Endothelial cell of umbilical vein (primary cell): Measurements from ENCODE around the gene ABL1. TPM values are rescaled to one million over a fixed set of nuclear protein-coding genes. Genes with fewer than 3 reads are reported as not detected.

Experiments used
- BruUV-seq: library from RNA; stranded (reverse); fragments of 400-500 nt; replicated peaks from 2 replicates; lab custom pipeline; 2021; lab: Mats Ljungman, UMichigan
- CTCF ChIA-PET: fragments of 300-600, 350-600 bp; sonication (Branson Sonifier 250); formaldehyde crosslinking; loops from one replicate; lab custom pipeline; 2021; ENCODE audit warnings: antibody characterized with exemption, inconsistent platforms; lab: Charles Lee
- POLR2A ChIA-PET: fragments of 300-600, 350-600 bp; sonication (Branson Sonifier 250); formaldehyde crosslinking; loops from one replicate; lab custom pipeline; 2021; ENCODE audit warnings: antibody characterized with exemption, inconsistent platforms; lab: Charles Lee
- DNase-seq: peaks from one replicate; pipeline ENCODE4 v3.0.0-alpha.2; 2011; ENCODE audit warnings: low read depth, low spot score
- FAIRE-seq: peaks from 2 replicates; lab custom pipeline; 2011; peaks lifted over from hg19 to GRCh38; lab: Jason Lieb, UNC
- H2AFZ ChIP-seq: 2 replicates; pipeline ENCODE4 v1.6.0; 2012; ENCODE audit warnings: low read depth, low read length, control low read depth, inconsistent platforms
- H3K27ac ChIP-seq: 2 replicates; pipeline ENCODE4 v1.5.1; 2011; ENCODE audit warnings: low read depth, mild to moderate bottlenecking, control low read depth, low read length, moderate library complexity; ENCODE audit not compliant: insufficient read depth
- H3K27me3 ChIP-seq, 2 experiments: 2 replicates each; pipeline versions ENCODE4 v1.6.0 to v1.6.1; 2011; ENCODE audit warnings: low read length in 2 of 2, mixed read lengths in 1 of 2; ENCODE audit not compliant: control insufficient read depth in 2 of 2, insufficient read depth in 2 of 2
- H3K36me3 ChIP-seq, 2 experiments: 2 replicates in 1 of 2; 3 replicates in 1 of 2; pipeline ENCODE4 v1.5.1; 2011; ENCODE audit warnings: low read length in 2 of 2, mild to moderate bottlenecking in 1 of 2, moderate library complexity in 1 of 2; ENCODE audit not compliant: control insufficient read depth in 2 of 2, insufficient read depth in 2 of 2; ENCODE audit errors: extremely low read depth in 1 of 2
- H3K4me1 ChIP-seq: 3 replicates; pipeline ENCODE4 v1.5.1; 2011; ENCODE audit warnings: mild to moderate bottlenecking, low read length; ENCODE audit not compliant: control insufficient read depth, insufficient read depth; ENCODE audit errors: extremely low read depth
- H3K4me2 ChIP-seq: 2 replicates; pipeline ENCODE4 v1.6.1; 2011; ENCODE audit warnings: low read length, control low read depth, mixed read lengths; ENCODE audit not compliant: insufficient read depth
- H3K4me3 ChIP-seq, 3 experiments: fragments of 200-600 bp in 1 of 3; sonication (generic), shearing (Covaris generic) in 1 of 3; replicated peaks in 1 of 3; 2 replicates each; pipeline ENCODE4 v1.5.1; 2011 to 2016; ENCODE audit warnings: control low read depth in 3 of 3, low read length in 3 of 3, mild to moderate bottlenecking in 2 of 3, inconsistent platforms in 1 of 3, low read depth in 1 of 3, moderate library complexity in 1 of 3; ENCODE audit not compliant: insufficient read depth in 1 of 3
- H3K79me2 ChIP-seq: 2 replicates; pipeline ENCODE4 v1.6.0; 2012; ENCODE audit warnings: low read length, inconsistent platforms; ENCODE audit not compliant: control insufficient read depth, insufficient read depth
- H3K9ac ChIP-seq: replicated peaks from 2 replicates; pipeline ENCODE3; 2011; ENCODE audit warnings: low read length, control low read depth; ENCODE audit not compliant: insufficient read depth; ENCODE audit errors: extremely low read depth
- H3K9me1 ChIP-seq: replicated peaks from 3 replicates; pipeline ENCODE4 v1.6.0; 2011; ENCODE audit warnings: mild to moderate bottlenecking, low read length; ENCODE audit not compliant: control insufficient read depth, insufficient read depth; ENCODE audit errors: extremely low read depth
- H3K9me3 ChIP-seq: replicated peaks from 2 replicates; pipeline ENCODE4 v1.5.1; 2012; ENCODE audit warnings: low read length, inconsistent platforms; ENCODE audit not compliant: control insufficient read depth, insufficient read depth
- H4K20me1 ChIP-seq: replicated peaks from 2 replicates; pipeline ENCODE3; 2011; ENCODE audit warnings: mild to moderate bottlenecking, low read length; ENCODE audit not compliant: control insufficient read depth, insufficient read depth; ENCODE audit errors: extremely low read depth
- EZH2 ChIP-seq: IDR thresholded peaks from 2 replicates; pipeline ENCODE4 v1.6.1; 2012; ENCODE audit warnings: borderline replicate concordance, low read depth, mild to moderate bottlenecking, moderate library complexity, low read length, inconsistent platforms; ENCODE audit not compliant: severe bottlenecking
- FOS ChIP-seq: IDR thresholded peaks from 2 replicates; pipeline ENCODE4 v1.6.1; 2011; ENCODE audit warnings: mild to moderate bottlenecking, low read length, moderate library complexity, borderline replicate concordance; ENCODE audit not compliant: insufficient read depth
- MAX ChIP-seq: IDR thresholded peaks from 2 replicates; pipeline ENCODE4 v1.6.1; 2011; ENCODE audit not compliant: insufficient read depth, insufficient read length
- MYC ChIP-seq: IDR thresholded peaks from one replicate; pipeline ENCODE4 v1.6.1; 2011; ENCODE audit warnings: mild to moderate bottlenecking, low read depth, low read length
- POLR2A ChIP-seq: IDR thresholded peaks from 2 replicates; pipeline ENCODE4 v1.6.1; 2012; ENCODE audit warnings: low read depth, mild to moderate bottlenecking, control low read depth, low read length
- dilution Hi-C: fragments of 300-500 bp; cut with MboI; formaldehyde crosslinking; loops from one replicate; pipeline ENCODE4 v1.15.0; 2019; ENCODE audit warnings: low sequenced_read_pairs; ENCODE audit not compliant: extremely low pct_ligation_motif_present
- intact Hi-C: fragments of 100-400 bp; cut with micrococcal nuclease; formaldehyde crosslinking; loops from one replicate; pipeline ENCODE4 v1.10.0; 2022
- polyA plus RNA-seq, 4 experiments: library from polyadenylated mRNA; depleted of rRNA in 3 of 4; stranded (reverse) in 3 of 4; unstranded in 1 of 4; fragments of >200 nt; gene quantifications; 2 replicates each; pipeline versions ENCODE4 v1.2.1 to v1.2.3, GENCODE V29; 2011 to 2012; ENCODE audit warnings: missing spikeins in 1 of 4
- total RNA-seq: library from RNA; stranded (reverse); gene quantifications from 2 replicates; pipeline ENCODE4 v1.2.3, GENCODE V29; 2021

The ABL1 gene
- total and polyA plus RNA-seq, 2 donors (not counting 3 experiments of a cell fraction or from before 2014, with no cell fraction given), result 32.1 to 87.1 TPM

- DNase-seq, result no peak
- POLR2A ChIA-PET, result no interaction called here
- dilution Hi-C loops (no loop called here), intact Hi-C loops (no loop called here)
- Histone ChIP-seq H3K4me2 (no peak overlapping the region), H3K79me2 (no peaks in the 10 kb centered on the region), H3K4me1 (no peaks in the 10 kb centered on the region), H3K9me1 (no peaks in the 10 kb centered on the region), H4K20me1 (no peaks in the 10 kb centered on the region), H3K9ac (no peak overlapping the region), H3K27me3 (no peaks in the 10 kb centered on the region), H3K27ac (no peak overlapping the region), H3K36me3 (no peaks in the 10 kb centered on the region), H3K4me3 (no peak overlapping the region), H2AFZ (no peak overlapping the region), H3K9me3 (no peaks in the 10 kb centered on the region)
- no peak for FAIRE-seq
- CTCF ChIA-PET, result interaction anchor here (1.4 to 2.2 kb wide), 3 partner anchors 99 to 198 kb away, joined by 4 to 15 read pairs (median 14); no protein-coding TSS in a partner anchor
- no peak for TF ChIP-seq MAX
- TF ChIP-seq EZH2, result no peak
- no peak for TF ChIP-seq POLR2A
- BruUV-seq, result no TSS peak
Measured at GRCh38 chr9:130899051-130899748, 64.1 kb downstream of the ABL1 start.

DNA sequence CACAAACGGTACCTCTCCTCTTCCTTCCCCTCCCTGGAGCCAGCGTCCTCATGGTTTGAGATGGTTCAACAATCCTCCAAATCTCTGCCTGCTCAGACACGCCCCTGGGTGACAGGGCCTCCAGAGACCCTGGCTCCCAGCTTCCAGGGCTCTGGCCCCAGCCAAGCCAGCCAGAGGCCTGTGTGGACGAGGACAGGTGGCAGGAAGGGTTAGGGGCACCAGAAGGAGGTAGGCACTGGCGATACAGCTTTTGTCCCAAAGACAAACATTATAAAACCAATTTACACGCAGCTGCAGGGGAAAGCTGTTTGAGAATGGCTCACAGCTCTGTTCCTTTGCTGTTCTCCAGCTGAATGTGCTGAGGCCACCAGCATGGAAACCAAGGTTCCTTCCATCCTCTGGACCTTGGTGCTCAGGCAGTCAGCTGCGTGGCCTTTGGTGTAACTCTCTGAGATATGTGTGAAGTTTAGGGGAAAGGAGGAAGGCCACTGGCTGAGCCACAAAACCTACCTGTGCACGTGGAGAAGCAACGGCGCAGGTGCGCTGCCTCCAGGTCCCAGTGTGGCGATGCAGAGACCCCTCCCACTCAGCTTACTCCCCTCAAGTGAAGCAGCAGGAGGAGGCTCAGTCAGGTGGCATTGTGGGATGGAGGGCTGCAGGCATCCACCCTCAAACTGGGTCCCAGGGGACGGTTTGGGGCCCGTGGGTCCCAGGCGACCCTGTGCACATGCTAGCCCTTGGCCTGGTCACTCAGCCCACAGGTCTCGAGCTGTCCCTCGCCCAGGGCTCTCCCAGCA is 65.8 kb downstream of the ABL1 start:
- Histone ChIP-seq H3K4me2 (no peak overlapping the region), H3K27ac (no peak overlapping the region), H3K79me2 (no peaks in the 10 kb centered on the region), H3K36me3 (no peaks in the 10 kb centered on the region), H3K4me1 (no peaks in the 10 kb centered on the region), H3K27me3 (peaks cover 0 to 2% of the 10 kb centered on the region in 2 experiments), H3K4me3 (no peak overlapping the region), H2AFZ (no peak overlapping the region), H3K9ac (no peak overlapping the region), H3K9me3 (no peaks in the 10 kb centered on the region), H4K20me1 (no peaks in the 10 kb centered on the region), H3K9me1 (no peaks in the 10 kb centered on the region)
- ChIA-PET POLR2A (no interaction called here), CTCF (interaction anchor here (1.0 to 2.2 kb wide), 5 partner anchors 10 to 200 kb away, joined by 3 to 15 read pairs (median 4); no protein-coding TSS in a partner anchor)
- DNase-seq (no peak), FAIRE-seq (no peak)
- dilution Hi-C loops (no loop called here), intact Hi-C loops (no loop called here)
- TF ChIP-seq MYC (no peak), FOS (no peak)
- BruUV-seq, result no TSS peak
